Fibroblast of peridontal ligament (primary cell): ENCODE results near the gene CENPM.

Source experiments
- DNase-seq: peaks from one replicate; pipeline ENCODE4 v3.0.0-alpha.2; 2010; ENCODE audit errors: extremely low read depth

The CENPM gene

DNA sequence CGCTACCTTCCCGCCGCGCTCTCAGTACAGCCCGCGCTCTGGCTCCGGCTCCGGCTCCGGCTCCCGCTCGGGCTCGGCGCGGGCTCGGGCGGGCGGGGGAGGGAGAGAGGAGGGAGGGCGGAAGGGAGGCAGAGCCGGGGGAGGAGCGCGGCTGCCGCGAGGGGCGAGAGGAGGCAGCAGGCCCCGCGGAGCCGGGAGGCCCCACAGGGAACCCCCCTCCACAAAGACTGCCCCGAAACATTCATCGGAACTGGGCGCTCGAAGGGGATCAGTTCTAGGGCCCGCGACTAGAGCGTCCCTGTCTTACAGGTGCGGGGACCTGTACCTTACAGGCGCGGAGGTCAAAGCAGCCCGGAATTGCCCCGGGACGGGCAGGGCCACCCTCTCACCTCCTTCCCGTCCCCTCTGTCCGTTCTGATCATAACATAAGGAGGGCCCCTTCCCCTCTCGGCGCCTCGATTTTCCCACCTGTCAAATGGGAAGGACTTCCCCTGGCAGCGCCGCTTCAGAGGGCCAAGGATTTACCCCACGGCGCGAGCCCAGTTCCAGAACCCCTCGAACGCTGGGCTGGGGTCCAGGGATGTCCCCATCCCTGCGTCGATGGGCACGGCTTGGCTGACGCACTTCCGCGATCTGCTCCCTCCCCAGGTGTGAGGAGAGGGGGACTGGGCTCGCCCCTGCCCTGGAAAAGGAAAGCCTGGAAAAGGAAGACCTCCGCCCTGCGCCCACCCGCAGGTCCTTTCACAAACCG lies 31.7 kb downstream of the CENPM start, which contains the start of gene SHISA8:
Gene SHISA8, minus strand, starts transcription at position 40 of the 751 bp plus-strand sequence. CDS start 407 bp downstream, outside the sequence.
- DNase-seq, result no peak

DNA sequence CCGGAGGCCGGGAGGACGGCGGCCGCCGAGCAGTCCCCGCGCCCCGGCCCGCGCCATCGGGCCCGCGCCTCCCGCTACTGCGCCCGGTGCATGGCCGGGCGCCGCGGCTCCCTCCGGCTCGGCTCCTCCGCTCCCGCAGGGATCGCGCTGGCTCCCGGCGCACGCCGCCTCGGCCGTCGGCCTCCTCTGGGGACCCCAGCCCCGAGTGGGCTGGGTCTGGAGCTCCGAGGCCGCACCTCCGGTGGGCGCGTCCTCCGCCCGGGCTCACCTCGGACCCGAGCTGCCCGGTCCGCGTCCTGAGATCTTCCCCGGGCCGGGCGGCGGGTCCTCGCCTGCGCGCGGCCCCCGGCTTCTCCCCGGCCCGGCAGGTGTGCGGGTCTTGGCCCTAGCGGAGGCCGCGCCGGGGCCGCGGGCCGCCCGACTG lies 32.3 kb downstream of the CENPM start:
- no peak for DNase-seq

DNA sequence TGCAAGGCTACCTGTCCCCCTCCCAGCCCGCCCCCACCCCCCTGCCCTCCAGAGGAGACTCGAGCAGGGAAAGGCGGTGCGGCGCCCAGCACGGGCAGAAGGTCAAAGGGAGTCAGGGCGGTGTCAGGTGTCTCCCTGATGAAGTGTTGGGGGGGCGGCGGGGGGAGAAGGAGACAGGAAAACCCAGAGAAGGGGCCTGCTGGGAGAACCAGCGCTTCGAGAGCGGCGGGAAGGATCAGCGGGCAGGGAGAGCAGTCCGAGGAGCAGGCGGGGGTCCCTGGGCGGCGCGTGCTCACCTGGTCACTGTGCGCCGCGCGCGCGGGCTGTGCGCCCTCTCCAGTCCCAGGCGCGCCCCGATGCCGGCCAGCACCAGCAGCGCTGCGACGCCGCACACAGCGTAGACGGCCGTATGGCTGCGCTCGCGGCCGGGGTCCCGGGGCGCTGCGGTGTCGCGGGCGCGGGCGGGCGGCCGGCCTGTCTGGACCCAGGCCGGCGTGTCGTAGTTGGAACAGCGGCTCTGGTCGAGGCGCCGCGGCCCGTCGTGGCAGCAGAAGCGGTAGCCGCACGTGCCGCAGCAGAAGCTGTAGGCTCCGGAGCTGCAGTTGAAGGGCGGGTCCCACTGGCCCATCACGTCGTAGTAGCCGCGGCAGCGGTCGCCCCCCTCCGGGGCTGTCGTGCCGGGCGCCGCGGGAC lies 33.0 kb downstream of the CENPM start:
- DNase-seq, result no peak

- no peak for DNase-seq
These were observed 33.8 kb downstream of the CENPM start for GRCh38 chr22:41913040-41913719.

DNA sequence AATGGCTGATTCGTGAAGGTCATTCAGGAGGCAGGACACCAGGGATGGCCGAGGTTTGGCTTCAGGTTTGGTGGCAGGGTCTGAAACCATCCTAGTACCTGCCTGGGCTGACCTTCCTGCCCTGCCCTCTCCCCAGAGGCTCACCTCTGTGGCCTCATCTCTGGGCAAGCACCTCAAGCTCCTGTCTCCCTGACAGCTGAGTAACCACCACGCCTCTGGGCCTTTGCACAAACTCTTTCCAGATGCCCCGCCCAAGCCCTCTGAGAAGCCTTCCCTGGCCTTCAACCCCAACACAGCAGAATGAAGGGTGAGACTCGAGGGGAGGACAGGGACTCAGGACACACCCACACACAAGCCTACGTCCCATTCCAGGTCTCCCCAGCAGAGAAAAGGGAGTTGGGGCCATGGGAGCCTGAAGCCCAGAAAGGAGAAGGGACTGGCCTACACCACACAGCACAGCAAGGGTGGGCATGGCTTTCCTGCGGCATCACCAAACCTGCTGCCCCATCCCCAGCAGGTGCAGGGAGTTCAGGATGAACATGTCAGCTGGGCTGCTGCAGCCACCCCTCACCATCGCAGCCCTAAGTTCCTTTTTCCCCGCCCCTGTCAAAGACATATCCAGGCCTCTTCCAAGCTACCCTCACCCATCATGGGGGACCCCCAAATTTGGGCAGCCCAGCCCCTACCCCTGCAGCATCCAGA lies 34.5 kb downstream of the CENPM start:
- DNase-seq, result no peak

GRCh38 chr22:41911001-41911611 lies 35.8 kb downstream of the CENPM start:
- no peak for DNase-seq

DNA sequence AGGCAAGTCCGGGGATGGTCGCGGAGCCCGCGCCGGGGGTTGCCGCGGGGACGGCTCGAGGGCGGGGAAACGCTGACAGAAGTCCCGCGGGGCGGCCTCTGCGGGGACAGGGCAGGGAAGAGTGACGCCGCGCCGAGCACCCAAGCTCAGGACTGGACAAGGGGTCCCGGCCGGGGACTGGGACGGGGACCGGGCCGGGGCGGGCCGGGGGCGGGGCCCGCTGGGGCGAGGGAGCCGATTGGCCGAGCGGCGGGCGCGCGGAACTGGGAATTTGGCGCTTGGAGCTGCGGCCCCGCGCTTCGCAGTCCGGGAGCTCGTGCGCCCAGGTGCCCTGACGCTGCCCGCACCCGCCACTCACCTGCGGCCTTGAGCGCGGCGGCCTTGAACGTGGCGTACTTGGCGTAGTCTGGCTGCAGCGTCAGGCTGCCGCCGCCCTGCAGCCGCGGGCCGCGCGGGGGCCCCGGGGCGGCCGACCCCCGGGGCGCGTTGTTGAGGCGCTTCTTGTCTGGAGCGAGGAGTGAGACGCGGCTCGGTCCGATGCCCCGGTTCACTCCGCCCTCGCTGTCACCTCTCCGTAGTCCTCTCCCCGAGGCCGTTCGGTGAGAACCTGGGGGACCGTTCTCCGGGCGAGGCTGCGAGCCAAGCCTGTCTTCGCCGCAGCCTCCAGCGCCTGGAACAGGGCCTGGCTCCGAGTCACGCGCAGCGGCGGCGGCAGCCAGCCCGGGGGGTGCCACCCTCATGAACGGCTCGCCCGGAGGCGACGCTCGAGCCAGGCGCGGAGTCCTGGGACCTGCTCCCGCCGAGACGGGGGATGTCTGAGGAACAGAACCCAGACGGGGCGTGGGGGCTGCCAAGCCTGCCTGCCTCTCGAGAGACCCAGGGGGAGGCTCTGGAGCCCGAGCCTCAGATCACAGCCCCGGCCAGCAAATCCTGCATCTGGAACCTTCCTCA lies 36.6 kb downstream of the CENPM start:
- peak; percentile 11 for DNase-seq

GRCh38 chr22:41909310-41910049 lies 37.5 kb downstream of the CENPM start:
- no peak for DNase-seq

- DNase-seq, result no peak
These were observed 38.3 kb downstream of the CENPM start for GRCh38 chr22:41908411-41909309.

DNA sequence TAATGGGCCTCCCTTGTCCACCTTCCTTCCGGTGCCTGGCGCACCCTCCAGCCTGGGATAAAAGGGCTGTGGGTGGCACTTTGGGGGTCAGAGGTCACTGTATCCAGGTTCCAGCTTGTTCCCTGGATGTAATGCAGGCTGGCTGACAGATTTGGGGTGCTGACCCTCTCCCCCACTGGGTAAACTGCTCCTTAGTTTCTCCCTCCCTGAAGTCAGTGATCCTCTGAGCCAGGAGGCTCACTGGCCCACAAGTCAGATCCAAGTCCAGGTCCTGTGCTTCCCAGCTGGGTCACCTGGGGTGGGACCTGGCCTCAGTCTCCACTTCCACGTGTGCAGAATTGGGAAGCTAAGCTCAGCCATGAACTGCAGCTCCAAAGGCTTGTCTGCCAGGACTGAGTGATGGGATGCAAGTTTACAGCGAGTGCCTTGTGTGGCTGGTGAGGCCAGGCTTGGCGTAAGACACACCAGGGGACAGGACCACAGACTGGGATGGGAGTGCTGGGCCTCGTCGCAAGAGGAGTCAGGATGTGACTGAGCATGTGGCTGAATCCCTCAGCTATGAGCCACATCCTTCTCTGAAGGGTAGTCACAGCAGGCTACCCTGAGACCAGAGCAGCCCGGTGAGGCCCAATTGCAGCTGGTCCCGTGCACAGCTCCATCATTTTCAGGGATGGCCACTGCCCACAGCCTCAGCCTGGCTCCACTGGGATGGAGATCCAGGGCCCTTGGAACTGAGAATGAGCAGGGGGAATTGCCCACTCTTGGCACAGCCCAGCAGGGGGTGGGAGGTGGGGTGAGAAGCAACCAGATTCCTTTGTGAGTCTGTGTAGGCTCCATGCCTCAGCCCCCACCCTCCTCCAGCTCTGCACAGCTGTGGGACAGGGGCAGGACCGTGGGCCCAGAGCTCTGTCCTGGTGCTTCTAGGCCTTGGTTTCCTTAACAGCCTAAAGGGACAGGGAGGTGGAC lies 39.2 kb downstream of the CENPM start:
- no peak for DNase-seq

GRCh38 chr22:41906822-41907221 lies 40.1 kb downstream of the CENPM start:
- DNase-seq, result no peak

DNA sequence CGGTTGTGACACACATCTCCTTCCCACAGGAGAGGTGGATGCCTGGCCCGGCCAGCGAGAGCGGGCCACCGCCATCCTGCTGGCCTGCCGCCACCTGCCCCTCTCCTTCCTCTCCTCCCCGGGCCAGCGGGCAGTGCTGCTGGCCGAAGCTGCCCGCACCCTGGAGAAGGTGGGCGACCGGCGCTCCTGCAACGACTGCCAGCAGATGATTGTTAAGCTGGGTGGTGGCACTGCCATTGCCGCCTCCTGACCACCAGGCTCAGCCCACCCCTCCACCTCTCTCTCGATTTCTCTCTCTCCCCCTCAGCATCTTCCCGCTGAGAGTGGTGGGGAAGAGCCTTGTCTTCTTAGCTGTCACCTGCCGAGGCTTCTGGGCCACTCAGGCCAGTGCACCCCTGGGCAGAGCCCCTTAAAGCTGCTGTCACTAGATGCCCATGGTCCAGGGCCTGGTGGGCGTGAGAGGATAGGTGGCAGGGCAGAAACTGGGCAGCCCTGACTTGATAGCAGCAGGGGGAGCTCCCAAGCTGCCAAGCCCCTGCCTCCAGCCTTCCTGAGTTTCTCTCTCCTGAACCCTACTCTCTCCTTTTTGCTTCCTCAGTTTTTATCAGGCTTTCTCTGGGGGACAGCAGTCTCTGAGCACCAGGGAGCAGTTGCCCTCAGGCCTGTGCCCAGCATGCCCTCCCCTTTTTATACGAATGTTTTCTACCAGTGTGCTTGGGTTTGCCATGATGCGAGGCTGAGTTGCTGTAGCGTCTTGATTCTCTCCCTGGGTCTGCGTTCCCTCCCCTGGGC lies 41.3 kb downstream of the CENPM start:
- no peak for DNase-seq

- DNase-seq, result no peak
These were observed 42.2 kb downstream of the CENPM start for GRCh38 chr22:41904450-41905410.

DNA sequence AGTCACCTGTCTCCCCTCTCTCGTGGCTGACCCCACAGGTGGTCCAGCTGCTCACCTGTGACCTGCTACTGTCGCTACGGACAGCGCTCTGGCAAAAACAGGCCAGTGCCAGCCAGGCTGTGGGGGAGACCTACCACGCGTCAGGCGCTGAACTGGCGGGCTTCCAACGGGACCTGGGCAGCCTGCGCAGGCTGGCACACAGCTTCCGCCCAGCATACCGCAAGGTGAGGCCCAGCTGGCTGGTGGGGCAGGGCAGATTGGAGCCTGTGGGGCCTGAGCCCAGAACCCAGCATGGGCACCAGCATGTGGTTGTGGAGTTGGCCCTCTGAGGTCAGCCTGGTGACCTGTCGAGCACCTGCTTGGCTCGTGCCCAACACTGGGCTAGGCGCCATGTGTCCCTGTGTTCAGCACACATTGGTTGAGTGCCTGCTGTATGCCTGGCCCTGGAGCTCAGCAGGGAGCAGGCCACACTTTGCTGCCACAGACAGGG lies 44.0 kb downstream of the CENPM start:
- no peak for DNase-seq

GRCh38 chr22:41902016-41902415 lies 44.9 kb downstream of the CENPM start:
- no peak for DNase-seq
